ENCODE data around the gene GJC3.
"Not testable (repeated sequence)": the region's sequence is repeated elsewhere in the genome, so short reads cannot be mapped to it uniquely, and the experiment has no call there.

The GJC3 gene, protein sequence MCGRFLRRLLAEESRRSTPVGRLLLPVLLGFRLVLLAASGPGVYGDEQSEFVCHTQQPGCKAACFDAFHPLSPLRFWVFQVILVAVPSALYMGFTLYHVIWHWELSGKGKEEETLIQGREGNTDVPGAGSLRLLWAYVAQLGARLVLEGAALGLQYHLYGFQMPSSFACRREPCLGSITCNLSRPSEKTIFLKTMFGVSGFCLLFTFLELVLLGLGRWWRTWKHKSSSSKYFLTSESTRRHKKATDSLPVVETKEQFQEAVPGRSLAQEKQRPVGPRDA

GRCh38 chr7:99928994-99929729 lies at the start of gene GJC3:
Gene GJC3 (minus strand): TSS chr7:99929620. CDS start chr7:99929620, 0 bp downstream.
- DNase-seq (ENCODE audit: low read depth): peak; percentile 35

GRCh38 chr7:99976626-99977025 lies 47.2 kb upstream of the GJC3 start:
- no peak for DNase-seq (ENCODE audit: low read depth)

DNA sequence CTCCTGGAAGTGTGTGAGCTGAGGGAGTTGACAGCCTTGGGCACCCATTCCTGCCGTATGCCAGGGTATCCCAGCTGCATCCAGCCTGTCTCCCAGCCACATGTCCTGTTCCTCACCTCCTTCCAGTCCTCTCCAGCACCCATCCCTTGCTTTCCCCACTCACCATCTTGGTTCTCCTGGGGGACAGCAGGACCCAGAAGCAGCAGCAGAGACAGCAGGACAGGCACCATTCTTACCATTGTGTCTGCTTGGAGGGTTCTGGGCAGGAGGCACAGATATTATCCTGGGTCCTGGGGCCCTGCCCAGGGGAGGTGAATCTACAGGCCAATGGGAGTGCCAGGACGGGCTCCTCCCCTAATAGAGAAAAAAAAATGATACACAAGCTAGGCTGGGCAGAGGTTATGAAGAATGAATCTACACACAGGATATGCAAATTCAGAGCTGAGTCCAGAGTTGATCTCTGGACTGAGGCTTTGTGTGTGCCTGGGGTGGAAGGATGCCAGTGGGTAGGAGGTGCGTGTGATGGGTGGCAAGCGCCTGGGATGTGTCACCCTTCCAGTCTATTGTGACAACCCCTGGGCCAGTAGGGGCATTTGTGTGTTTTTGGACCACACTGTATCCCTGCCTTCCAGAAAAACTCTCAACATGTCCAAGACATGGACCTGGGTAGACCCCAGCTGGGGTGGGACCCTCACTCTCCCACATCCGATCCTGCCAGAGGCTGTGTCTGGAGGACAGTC lies 46.5 kb upstream of the GJC3 start, which contains the start of gene AZGP1:
TSS of gene AZGP1 (minus strand) at position 250 of the 740 bp plus-strand sequence. CDS start at position 239, 11 bp downstream.
- no peak for DNase-seq (ENCODE audit: low read depth)

- no peak for DNase-seq (ENCODE audit: low read depth)
Measured at GRCh38 chr7:99974681-99975080, 45.3 kb upstream of the GJC3 start.

DNA sequence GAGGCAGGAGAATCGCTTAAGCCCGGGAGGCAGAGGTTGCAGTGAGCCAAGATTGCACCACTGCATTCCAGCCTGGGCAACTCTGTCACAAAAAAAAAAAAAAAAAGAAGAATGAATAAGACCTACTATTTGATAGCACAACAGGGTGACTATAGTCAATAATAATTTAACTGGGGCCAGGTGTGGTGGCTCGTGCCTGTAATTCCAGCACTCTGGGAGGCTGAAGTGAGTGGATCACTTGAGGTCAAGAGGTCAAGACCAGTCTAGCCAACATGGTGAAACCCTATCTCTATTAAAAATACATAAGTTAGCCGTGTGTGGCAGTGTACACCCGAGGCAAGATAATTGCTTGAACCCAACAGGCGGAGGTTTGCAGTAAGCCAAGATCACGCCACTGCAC lies 44.4 kb upstream of the GJC3 start:
- DNase-seq (ENCODE audit: low read depth): not testable (repeated sequence)

DNA sequence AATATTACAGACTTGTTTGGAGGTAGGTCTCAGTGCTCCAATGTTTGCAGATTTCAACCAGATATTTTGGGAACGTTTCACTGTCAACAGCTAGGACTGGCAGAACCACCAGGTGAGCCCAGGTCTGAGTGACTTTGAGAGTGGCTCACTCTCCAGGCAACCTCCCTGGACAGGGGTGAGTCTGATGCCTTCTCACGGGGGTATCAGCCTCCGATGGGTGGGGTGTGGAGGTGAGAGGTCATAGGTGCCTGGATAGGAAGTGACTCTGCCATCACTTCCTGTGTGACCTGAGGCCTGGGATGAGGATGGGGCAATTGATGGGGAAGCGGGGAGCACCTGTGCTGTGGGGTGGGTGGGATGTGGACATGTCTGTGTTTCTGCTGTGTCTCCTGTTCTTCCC lies 41.8 kb upstream of the GJC3 start:
- DNase-seq (ENCODE audit: low read depth): no peak

- DNase-seq (ENCODE audit: low read depth): not testable (repeated sequence)
Measured at GRCh38 chr7:99969813-99970212, 40.4 kb upstream of the GJC3 start.

GRCh38 chr7:99969298-99969697 lies 39.9 kb upstream of the GJC3 start:
- DNase-seq (ENCODE audit: low read depth): no peak

DNA sequence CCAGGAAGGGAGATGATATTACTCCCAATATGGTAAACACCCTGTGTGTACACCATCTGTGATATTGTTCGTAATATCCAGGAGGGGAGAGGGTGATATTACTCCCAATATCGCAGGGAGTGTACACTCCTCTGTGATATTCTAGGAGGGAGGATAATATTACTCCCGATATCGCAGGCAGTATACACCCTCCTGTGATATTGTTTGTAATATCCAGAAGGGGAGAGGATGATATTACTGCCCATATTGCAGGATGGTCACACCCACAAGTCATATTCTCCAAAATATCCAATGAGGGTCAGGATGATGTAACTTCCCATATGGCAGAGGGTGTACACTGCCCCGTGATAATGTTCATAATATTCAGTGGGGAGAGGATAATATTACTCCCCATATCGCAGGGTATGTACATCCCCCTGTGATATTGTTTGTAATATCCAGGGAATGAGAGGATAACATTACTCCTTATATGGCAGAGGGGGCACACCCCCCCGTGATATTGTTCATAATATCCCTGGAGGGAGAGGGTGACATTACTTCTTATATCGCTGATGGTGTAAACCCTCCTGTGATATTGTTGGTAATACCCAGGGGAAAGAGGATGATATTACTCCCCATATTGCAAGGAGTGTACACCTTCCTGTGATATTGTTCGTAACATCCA lies 29.3 kb upstream of the GJC3 start:
- no peak for DNase-seq (ENCODE audit: low read depth)

DNA sequence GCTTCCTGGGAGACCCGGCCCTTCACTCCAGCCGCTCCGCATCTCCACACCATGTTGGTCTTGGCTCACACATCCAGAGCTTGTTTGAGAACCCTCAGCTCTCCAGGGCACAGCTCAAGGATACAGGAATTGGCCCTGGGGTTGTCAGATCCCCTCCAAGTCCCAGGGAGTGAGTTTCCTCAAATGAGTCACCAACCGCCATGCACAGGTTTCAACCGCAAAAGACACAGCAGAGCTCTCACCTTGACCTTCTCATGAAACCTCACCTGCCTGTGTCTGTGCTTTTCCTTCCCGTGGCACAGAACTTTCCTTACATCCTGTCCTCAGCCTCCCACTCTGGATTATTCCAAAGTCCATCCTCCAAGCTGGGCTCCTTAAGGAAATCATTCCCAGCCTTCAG lies 25.8 kb upstream of the GJC3 start:
- no peak for DNase-seq (ENCODE audit: low read depth)

GRCh38 chr7:99954643-99955042 lies 25.2 kb upstream of the GJC3 start:
- not testable (repeated sequence) for DNase-seq (ENCODE audit: low read depth)

DNA sequence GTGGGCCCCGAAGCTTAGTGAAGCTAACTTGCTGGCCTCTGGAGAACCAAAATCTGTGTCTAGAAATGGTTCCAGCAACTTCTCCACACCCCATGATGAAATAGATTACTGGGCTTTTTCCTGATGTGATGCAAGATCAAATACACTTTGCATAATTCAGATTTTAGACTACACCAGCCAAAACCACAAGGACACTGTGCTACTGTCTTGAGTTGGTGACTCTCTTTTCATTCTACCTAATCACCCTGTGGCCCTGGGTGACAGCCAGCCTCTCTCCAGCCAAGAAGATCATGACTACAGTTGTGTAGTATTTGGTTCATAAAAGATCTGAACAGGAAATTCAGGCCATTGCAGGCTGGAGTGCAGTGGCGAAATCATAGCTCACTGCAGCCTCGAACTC lies 24.2 kb upstream of the GJC3 start:
- peak; percentile 86 for DNase-seq (ENCODE audit: low read depth)

GRCh38 chr7:99952649-99953048 lies 23.2 kb upstream of the GJC3 start:
- DNase-seq (ENCODE audit: low read depth): not testable (repeated sequence)

GRCh38 chr7:99950819-99951218 lies 21.4 kb upstream of the GJC3 start:
- DNase-seq (ENCODE audit: low read depth): not testable (repeated sequence)

GRCh38 chr7:99949645-99950228 lies 20.3 kb upstream of the GJC3 start:
- DNase-seq (ENCODE audit: low read depth): no peak

GRCh38 chr7:99947608-99948007 lies 18.2 kb upstream of the GJC3 start:
- DNase-seq (ENCODE audit: low read depth): no peak

GRCh38 chr7:99944497-99945070 lies 15.2 kb upstream of the GJC3 start:
- no peak for DNase-seq (ENCODE audit: low read depth)

DNA sequence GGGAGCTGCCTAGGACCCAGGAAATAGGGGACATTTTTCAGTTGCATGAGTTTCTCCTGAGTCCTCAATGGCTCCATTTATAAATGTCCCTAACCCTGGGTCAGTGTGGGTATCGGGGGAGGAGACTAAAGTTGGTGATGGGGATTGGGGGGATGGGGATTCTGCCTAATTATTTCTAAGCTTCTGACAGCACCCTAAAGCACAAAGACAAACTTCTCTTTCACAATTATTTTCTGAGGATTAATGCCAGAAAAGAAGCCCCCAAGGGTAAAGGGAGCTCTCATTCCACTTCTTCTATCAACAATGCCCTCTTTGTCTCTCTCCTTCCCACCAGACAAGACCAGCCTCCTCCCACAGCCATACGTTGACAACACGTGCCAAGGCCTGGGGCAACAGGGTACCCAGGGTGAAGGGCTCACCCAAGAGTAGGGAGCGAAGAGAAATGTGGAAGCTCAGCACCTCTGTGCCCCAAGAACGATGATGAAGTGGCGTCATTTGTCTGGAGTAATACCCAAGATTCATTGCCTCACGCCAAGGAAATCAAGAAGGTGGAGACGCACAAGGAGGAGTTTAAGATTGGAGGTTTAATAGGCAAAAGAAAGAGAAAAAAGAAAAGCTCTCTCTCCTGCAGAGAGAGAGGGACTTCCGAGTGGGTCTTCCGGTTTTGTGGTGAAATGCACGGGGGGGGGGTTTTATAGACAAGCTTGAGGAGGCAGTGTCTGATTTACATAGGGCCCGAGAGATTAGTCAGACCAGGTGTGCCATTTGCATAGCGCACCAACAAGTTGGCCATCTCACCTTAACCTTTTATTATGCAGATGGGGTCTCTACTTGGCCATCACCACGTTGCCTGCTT lies 14.4 kb upstream of the GJC3 start:
- no peak for DNase-seq (ENCODE audit: low read depth)

GRCh38 chr7:99938296-99938695 lies 8.9 kb upstream of the GJC3 start:
- no peak for DNase-seq (ENCODE audit: low read depth)

- not testable (repeated sequence) for DNase-seq (ENCODE audit: low read depth)
Measured at GRCh38 chr7:99935009-99935408, 5.6 kb upstream of the GJC3 start.

Measured in fibroblast of gingiva (primary cell).